NCI-H526 treated with DMSO at 0.1 percent for 48 hours (cell line): ENCODE data around the gene GNG13.
"Not testable (repeated sequence)": the region's sequence is repeated elsewhere in the genome, so short reads cannot be mapped to it uniquely, and the experiment has no call there.

Source experiments
- DNase-seq: peaks from one replicate; lab custom pipeline; 2025; lab: John Stamatoyannopoulos, UW

GNG13 gene, protein sequence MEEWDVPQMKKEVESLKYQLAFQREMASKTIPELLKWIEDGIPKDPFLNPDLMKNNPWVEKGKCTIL

DNA sequence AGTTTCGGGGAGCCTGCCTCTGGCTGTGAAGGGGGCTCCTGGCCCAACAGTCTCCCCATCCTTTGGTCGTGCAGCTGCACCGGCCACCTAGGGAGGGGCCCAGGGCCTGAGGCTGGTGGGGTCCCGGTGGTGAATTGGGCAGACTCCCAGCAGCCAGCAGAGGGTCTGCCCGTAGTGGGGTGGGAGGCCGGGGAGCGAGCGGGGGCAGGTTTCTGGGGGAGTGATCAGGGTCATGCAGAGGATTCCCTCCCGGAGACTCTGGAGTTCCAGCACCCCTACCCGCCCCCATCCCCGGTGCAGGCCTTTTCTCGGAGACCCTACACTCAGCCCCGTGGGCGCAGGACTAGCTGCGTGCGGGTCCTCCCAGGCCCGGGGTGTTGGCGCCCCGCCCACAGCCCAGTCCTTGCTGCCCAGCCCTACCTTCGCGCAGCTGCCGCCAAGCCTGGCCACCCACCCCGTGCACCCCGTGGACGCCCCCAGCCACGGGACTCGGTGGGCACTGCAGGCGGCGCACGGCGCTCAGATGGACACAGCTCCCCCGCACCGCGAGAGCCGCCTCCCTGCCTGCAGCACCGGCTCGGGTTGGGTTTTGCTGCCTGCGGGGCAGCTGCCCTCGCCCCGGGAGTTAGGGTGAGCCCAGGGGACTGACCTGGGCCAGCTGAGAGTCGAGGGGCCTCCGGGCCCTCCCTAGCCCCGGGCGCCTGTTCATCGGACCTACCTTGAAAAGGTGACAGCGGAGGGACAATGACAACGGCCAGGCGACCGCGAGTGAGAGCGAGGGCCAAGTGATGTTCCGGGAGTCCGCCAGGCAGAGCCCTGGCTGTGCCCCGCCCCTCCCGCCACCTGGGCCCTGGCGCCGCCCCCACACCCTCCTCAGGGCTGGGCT, at the start of gene GNG13:
TSS of gene GNG13 (minus strand) at position 787 of the 886 bp plus-strand sequence. CDS start 1,657 bp downstream, outside the sequence.
- DNase-seq = no peak

- no peak for DNase-seq
Observed at GRCh38 chr16:848510-849253, 48.1 kb upstream of the GNG13 start.

DNA sequence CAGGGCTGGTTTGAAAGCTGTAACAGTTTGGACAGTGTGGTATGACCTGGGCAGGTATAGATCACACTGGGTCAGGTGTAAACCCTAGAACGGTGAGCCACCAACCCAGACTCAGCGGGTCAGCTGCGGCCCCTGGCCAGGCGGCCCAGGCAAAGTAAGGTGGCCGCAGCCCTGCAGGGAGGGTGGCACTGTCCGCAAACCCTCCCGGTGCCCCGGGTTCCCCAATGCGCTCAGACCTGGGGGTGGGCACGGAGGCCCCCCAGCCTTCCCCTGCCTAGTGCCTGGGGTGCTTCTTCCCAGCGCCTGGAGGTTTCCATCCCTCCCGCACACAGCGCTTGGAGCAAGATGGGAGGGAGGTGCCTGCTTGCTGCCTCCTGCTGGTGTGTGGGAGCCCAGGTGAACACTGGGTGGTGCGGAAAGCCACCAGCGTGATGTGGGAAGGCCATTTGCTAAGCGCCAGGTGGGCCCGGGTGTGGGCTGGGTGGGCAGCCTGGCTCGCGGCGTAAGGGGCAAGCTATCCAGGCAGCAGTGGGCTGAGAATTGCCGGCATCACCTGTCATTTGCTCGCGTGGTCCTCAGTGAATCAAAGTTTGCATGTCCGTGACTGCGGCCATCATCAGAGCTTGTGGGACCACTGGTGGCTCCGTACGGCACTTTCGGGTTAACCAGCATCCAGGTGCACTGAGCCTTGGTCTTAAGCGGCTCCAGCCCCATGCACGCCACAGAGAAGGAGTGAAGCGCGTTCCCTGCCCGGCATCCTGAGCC, 47.3 kb upstream of the GNG13 start:
- DNase-seq = no peak

GRCh38 chr16:847151-847550, 46.6 kb upstream of the GNG13 start:
- DNase-seq = no peak

DNA sequence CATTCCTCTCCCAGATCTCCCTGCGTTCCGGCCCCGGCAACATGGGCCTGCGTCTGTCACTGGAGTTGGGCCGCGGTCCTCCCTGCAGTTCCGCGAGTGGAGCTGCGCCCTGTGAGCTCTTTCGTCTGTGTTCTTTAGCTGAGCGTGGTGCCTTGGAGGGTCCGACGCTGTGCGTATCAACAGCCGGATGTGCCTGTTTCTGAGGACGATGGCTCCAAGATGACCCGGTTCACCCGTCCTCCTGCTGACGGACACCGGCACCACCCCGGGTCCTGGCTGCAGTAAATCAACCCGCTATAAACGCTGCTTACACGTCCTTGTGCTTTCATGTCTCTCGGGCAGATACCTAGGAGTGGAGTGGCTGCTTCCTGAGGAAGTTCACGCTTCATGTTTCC, 44.8 kb upstream of the GNG13 start:
- DNase-seq = no peak

DNA sequence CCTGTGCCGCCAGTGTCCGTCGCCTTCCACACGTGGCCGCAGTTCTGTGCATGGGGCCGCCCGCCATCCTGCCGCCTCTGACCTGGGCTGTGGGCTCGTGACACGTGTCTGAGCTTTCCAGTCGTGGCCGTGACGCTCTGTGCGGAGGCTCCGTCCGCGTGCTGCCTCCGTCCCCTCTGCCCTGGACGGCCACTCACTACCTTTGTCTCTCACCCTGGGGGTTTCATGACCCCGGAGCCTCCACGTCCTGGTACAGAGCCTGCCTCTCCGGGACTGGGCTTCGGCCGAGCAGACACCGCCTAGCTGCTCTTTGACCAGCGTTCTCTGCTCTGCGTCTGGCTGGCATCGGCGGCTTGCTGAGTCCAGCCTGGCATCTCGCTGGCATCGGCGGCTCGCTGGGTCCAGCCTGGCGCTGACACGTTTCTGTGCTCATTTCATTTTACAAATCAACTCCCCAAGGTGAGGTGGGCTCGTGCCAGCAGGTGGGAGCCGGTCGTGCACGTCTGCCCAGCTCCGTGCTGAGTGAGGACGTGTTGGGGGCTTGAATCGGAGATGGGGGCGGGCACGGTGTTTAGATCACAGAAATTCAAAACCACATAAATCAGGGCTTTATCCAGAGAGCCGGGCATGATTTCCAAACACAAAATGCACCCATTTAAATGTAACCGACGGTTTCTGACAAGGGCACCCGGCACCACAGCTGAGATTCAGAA, 44.3 kb upstream of the GNG13 start:
- DNase-seq = no peak

GRCh38 chr16:843771-844170, 43.2 kb upstream of the GNG13 start:
- no peak for DNase-seq

GRCh38 chr16:842711-843560, 42.4 kb upstream of the GNG13 start:
- DNase-seq = no peak

DNA sequence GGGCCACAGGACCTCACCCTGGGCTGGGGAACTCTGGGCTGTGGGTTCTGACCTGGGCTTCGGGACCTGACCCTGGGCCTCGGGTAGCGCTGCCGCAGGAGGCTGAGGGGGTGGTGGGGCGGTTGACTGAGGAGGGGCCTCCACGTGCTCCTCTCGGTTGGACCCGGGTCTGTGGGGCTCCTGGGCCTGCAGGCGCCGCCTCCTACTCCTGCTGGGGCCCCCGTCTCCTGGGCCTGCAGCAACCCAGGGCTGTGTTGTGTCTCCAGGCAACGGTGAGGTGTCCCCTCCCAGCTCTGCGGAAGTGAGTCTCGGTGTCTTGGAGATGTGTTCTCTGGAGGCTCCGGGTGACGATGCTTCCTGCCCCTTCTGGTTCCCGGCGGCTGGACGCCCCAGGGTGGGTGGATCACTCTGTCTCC, 41.5 kb upstream of the GNG13 start:
- DNase-seq = no peak

GRCh38 chr16:841455-842060, 41.0 kb upstream of the GNG13 start:
- DNase-seq = no peak

DNA sequence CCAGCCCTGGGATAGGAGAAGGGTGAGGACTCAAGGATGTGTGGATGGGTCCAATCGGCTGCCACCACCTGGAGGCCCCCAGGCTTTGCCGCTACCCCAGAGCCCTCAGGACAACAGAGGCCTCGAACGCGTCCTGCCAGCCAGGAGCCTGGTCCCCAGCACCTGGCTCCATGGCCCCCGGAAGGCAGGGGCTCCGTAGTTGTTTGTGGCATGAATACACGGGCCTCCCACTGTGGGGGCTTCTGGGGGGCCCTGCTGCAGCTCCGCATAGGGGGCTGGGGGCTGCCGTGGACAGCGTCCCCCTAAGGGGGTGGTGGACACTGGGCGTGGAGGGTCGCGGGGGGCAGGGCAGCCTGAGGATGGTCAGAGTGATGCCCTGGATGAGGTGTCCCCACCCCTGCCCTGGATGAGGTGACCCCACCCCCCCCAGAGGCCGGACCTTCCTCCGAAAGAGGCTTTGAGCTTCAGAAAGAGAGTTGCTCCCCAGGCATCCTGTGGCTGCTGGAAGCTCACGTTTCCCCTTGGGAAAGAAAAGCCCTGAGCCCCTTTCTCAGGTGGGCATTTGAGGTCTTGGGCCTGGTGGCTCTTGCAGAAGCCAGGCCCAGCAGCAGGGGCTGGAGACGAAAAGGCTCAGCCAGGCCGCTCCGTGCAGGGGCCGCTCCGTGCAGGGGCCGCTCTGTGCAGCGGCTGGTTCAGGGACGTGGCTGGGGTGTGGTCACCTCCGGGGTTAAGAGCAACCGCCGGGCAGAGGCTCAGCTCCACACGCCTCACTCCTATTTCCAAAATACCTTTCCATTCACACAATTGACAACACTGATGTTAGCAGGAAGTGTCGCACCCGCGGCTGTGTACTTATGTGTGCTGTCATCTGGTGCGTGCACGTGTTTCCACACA, 40.3 kb upstream of the GNG13 start:
- DNase-seq = no peak

DNA sequence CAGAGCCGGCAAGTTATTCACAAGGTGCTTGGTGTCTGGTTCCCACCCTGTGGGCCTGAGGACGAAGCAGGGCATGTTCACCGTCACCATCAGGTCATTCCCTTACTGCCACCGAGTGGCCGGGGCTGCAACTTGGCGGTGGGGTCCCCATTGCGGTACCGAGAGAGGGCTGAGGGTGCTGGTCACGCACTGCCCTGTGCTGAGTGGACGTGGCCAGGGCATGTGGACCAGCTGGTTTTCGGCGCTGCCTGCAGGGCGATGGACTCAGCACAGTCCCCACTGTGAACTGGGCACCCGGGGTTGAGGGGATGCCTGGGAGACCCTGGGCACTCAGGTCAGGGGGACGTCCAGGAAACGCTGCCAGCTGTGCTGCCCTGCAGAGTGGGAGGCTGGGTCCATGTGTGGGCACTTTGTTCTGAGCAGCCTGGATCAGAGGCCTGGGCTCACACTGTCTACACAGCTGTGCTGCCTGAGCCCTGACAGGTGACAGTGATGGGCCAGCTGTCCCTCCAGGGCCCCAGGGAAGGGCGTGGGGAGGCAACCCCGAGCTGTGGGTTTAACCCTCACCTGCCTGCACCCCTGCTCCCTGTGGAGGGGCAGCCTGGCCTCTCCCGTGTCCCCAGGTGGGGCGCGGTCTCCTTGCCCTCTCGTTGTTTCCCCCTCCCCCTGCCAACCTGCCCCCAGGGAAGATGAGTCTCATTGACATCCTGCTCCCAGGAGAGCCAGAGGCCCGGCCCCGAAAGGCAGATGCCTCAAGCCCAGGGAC, 39.3 kb upstream of the GNG13 start:
- DNase-seq = no peak

GRCh38 chr16:838741-839140, 38.2 kb upstream of the GNG13 start:
- DNase-seq = no peak

- not testable (repeated sequence) for DNase-seq
Observed at GRCh38 chr16:836822-837221, 36.3 kb upstream of the GNG13 start.

GRCh38 chr16:836221-836620, 35.7 kb upstream of the GNG13 start:
- DNase-seq = no peak

GRCh38 chr16:835373-835772, 34.8 kb upstream of the GNG13 start:
- no peak for DNase-seq

DNA sequence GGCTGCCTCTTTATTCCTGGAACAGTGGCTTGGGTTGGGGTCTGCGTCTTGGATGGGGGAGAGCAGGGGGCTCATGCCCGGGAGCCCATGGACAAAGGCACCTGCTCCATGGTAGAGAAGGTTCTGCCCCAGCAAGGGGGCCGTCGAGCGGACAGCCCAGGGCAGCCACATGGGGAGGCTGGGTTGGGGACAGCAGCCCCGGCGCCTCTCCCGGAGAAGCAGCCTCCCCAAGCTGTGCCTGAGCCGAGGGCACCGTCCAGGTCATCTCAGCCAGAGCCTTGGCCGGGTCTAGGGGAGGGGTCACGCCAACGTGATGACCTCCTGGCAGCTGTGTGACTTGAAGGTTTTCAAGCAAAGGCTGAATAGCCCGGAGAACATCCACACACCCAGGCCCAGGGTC, 32.9 kb upstream of the GNG13 start:
- no peak for DNase-seq

GRCh38 chr16:832652-833336, 32.3 kb upstream of the GNG13 start:
- no peak for DNase-seq
